SK-N-MC (cell line): ENCODE results near the gene BTAF1.

Experiments
- EZH2 ChIP-seq: fragments of 200-600 bp; sonication (generic); IDR thresholded peaks from one replicate; pipeline ENCODE4 v1.6.1; 2017; ENCODE audit warnings: antibody characterized with exemption
- FOXP2 ChIP-seq: optimal IDR thresholded peaks from 2 replicates; pipeline ENCODE3; 2011; ENCODE audit warnings: mild to moderate bottlenecking, moderate library complexity; ENCODE audit not compliant: insufficient read depth; ENCODE audit errors: extremely low read length, control extremely low read depth
- POLR2AphosphoS5 ChIP-seq: IDR thresholded peaks from 2 replicates; pipeline ENCODE4 v1.6.1; 2012; ENCODE audit warnings: mild to moderate bottlenecking, low read depth, low read length, borderline replicate concordance

DNA sequence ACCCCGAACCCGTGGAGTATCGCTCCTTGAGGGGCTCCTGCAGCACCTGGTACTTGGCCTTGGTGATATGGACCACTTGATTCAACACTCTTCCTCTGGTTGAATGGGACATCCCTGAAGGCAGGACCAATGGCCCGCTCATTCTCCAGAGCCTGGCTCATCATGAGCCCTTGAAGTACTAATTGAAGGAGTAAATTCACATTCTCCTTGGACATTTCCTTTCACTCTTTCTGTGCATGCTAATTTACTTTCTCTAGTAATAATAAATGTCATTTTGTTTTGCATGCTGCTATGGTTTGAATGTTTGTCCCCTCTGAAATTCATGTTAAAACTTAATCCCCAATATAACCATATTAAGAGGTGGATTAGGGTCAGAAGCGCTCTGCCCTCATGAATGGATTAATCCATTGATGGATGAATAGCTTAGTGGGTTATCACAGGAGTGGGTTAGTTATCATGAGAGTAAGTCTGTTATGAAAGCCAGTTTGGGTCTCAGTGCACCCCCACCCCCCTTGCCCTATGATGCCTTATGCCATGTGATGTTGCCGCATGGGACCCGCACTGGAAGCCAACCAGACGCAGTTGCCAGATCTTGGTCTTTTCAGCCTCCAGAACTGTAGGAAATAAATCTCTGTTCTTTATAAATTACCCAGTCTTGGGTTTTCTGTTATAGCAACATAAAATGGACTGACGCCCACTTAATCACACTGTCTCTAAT lies 38.0 kb upstream of the BTAF1 start:
- TF ChIP-seq EZH2 = no peak
- TF ChIP-seq POLR2AphosphoS5 = no peak
- no peak for TF ChIP-seq FOXP2
